ENCODE data around the gene OS9. TPM values are rescaled to one million over a fixed set of nuclear protein-coding genes. Genes with fewer than 3 reads are reported as not detected.
"Not testable (repeated sequence)": the region's sequence is repeated elsewhere in the genome, so short reads cannot be mapped to it uniquely, and the experiment has no call there.

Gene OS9
- total and polyA plus RNA-seq, 9 of the 15 experiments (the other 6 are each of a cell fraction or from before 2014, with no cell fraction given), result 4.6 to 105 (median 89.5) TPM

GRCh38 chr12:57720606-57721595 is 27.0 kb downstream of the OS9 start:
- H3K36me3 ChIP-seq (ENCODE audit: control insufficient read depth, insufficient read depth, low read length), result peaks cover 46% of the 10 kb centered on the region; the same call in 2 of the 3 replicates
- H3K79me2 ChIP-seq (ENCODE audit: control insufficient read depth, insufficient read depth, low read length), result no peaks in the 10 kb centered on the region
- H3K9ac ChIP-seq (ENCODE audit: insufficient read depth in 1 of 2, low read depth in 2 of 2, low read length in 2 of 2), result no peak overlapping the region
- intact Hi-C loops (cut with micrococcal nuclease), result no loop called here
- in situ Hi-C loops (cut with MboI), result no loop called here
- ChIA-PET CTCF (ENCODE audit: low intra/inter-chr PET ratio) (no interaction called here), POLR2A (interaction anchor here (0.6 to 0.7 kb wide), 2 partner anchors 107 to 130 kb away, joined by 3 read pairs; partner anchors contain the start of gene PIP4K2C)
- no peak overlapping the region for H3K27ac ChIP-seq (ENCODE audit: extremely low read depth, low read depth, low read length)
- H3K27me3 ChIP-seq (ENCODE audit: control insufficient read depth in 2 of 2, insufficient read depth in 2 of 2, low read length in 2 of 2), result no peaks in the 10 kb centered on the region
- no peak overlapping the region for H2AFZ ChIP-seq (ENCODE audit: low read depth, low read length)
- peaks cover 0 to 5% of the 10 kb centered on the region in 2 experiments; a peak in 1 of 5 replicates for H3K4me1 ChIP-seq (replicated peaks in 1 of 2; ENCODE audit: control insufficient read depth in 2 of 2, insufficient read depth in 2 of 2, low read length in 2 of 2)
- DNase-seq (ENCODE audit: extremely low read depth in 1 of 4, low spot score in 3 of 4) (no peak), ATAC-seq (no peak), FAIRE-seq (no peak)
- TSS peak; percentile 86 for BruUV-seq (replicated peaks)
- WGBS (ENCODE audit: insufficient coverage, low coverage, missing lambda C conversion rate), result 81% methylated on average over 11 of the region's 11 CpGs
- no peaks in the 10 kb centered on the region for H4K20me1 ChIP-seq (replicated peaks; ENCODE audit: control insufficient read depth, insufficient read depth, low read length)
- H3K4me3 ChIP-seq, result no peak overlapping the region
- H3K9me1 ChIP-seq (ENCODE audit: control insufficient read depth, insufficient read depth, low read length), result no peaks in the 10 kb centered on the region
- no peak overlapping the region for H3K4me2 ChIP-seq (ENCODE audit: insufficient read depth, low read length)
- no peaks in the 10 kb centered on the region for H3K9me3 ChIP-seq (replicated peaks; ENCODE audit: control insufficient read depth, insufficient read depth, low read depth, low read length)
- TF ChIP-seq ZNF124 (CRISPR knock-in tag; IDR thresholded peaks at IDR 0.05), result no peak
- no peak for TF ChIP-seq CREB1 (IDR thresholded peaks at IDR 0.05)
- no peak for TF ChIP-seq CREB1 (CRISPR knock-in tag; IDR thresholded peaks at IDR 0.05)
- TF ChIP-seq ZC3H4 (CRISPR knock-in tag; IDR thresholded peaks at IDR 0.05; ENCODE audit: borderline replicate concordance), result no peak
- TF ChIP-seq HNRNPL (IDR thresholded peaks at IDR 0.05; ENCODE audit: low read depth, low read length), result no peak
- TF ChIP-seq ETS1 (conservative IDR thresholded peaks at IDR 0.05; ENCODE audit: control insufficient read depth, low read depth, low read length), result no peak
- TF ChIP-seq FOS (IDR thresholded peaks at IDR 0.05; ENCODE audit: extremely low read depth, insufficient read length), result no peak
- no peak for TF ChIP-seq ELF1 (tag; IDR thresholded peaks at IDR 0.05)
- no peak for TF ChIP-seq GTF2E2 (tag; IDR thresholded peaks at IDR 0.05)
- no peak for TF ChIP-seq KAT8 (IDR thresholded peaks at IDR 0.05; ENCODE audit: low read depth)

- H4K20me1 ChIP-seq (replicated peaks; ENCODE audit: control insufficient read depth, insufficient read depth, low read length); DNase-seq (ENCODE audit: extremely low read depth in 1 of 4, low spot score in 3 of 4); H3K9me3 ChIP-seq (replicated peaks; ENCODE audit: control insufficient read depth, insufficient read depth, low read depth, low read length); BruUV-seq (replicated peaks); H3K27me3 ChIP-seq (ENCODE audit: control insufficient read depth in 2 of 2, insufficient read depth in 2 of 2, low read length in 2 of 2); H3K79me2 ChIP-seq (ENCODE audit: control insufficient read depth, insufficient read depth, low read length); intact Hi-C loops (cut with micrococcal nuclease); H3K4me2 ChIP-seq (ENCODE audit: insufficient read depth, low read length); H3K4me3 ChIP-seq; H3K9ac ChIP-seq (ENCODE audit: insufficient read depth in 1 of 2, low read depth in 2 of 2, low read length in 2 of 2); H3K27ac ChIP-seq (ENCODE audit: extremely low read depth, low read depth, low read length); H2AFZ ChIP-seq (ENCODE audit: low read depth, low read length); in situ Hi-C loops (cut with MboI); FAIRE-seq; ATAC-seq; H3K9me1 ChIP-seq (ENCODE audit: control insufficient read depth, insufficient read depth, low read length): not testable (repeated sequence)
- 84% methylated on average over 15 of the region's 16 CpGs for WGBS (ENCODE audit: insufficient coverage, low coverage, missing lambda C conversion rate)
- ChIA-PET POLR2A (interaction anchor here (0.6 to 0.8 kb wide), 3 partner anchors 35 to 131 kb away, joined by 3 to 4 read pairs (median 3); partner anchors contain the start of gene PIP4K2C), CTCF (ENCODE audit: low intra/inter-chr PET ratio) (interaction anchor here (1.0 kb wide), 1 partner anchor 139 kb away, joined by 4 read pairs; no protein-coding TSS in a partner anchor)
- Histone ChIP-seq H3K4me1 (replicated peaks in 1 of 2; ENCODE audit: control insufficient read depth in 2 of 2, insufficient read depth in 2 of 2, low read length in 2 of 2) (peaks cover 0 to 12% of the 10 kb centered on the region in 2 experiments; a peak in 1 of 5 replicates), H3K36me3 (ENCODE audit: control insufficient read depth, insufficient read depth, low read length) (peaks cover 35% of the 10 kb centered on the region; the same call in 2 of the 3 replicates)
These were observed 28.1 kb downstream of the OS9 start for GRCh38 chr12:57721846-57722608.
